HepG2 (cell line): Measurements from ENCODE around the gene ADGRL3. TPM values are rescaled to one million over a fixed set of nuclear protein-coding genes. Genes with fewer than 3 reads are reported as not detected.

Experiments used
- ATAC-seq: fragments of 200-7000 bp; cut with Tn5 transposase; 3 replicates; pipeline ENCODE4 v1.9.1; 2020; ENCODE audit warnings: mild to moderate bottlenecking, moderate library complexity
- BruUV-seq: library from RNA; stranded (reverse); fragments of 400-500 nt; replicated peaks from 2 replicates; lab custom pipeline; 2021; lab: Mats Ljungman, UMichigan
- CTCF ChIA-PET: fragments of 300-600 bp; formaldehyde crosslinking; extraction: SDS; loops from one replicate; lab custom pipeline; 2021; ENCODE audit warnings: low total read pairs, inconsistent platforms, low intra/inter-chr PET ratio; lab: Yijun Ruan, JAX
- POLR2A ChIA-PET: fragments of 350-600 bp; sonication (Branson Sonifier 250); formaldehyde crosslinking; loops from one replicate; lab custom pipeline; 2020; ENCODE audit warnings: antibody characterized with exemption, inconsistent platforms; lab: Yijun Ruan, JAX
- DNase-seq: peaks from one replicate; pipeline ENCODE4 v3.0.0-alpha.2; 2015; ENCODE audit warnings: low spot score
- FAIRE-seq: peaks from 3 replicates; lab custom pipeline; 2011; peaks lifted over from hg19 to GRCh38; lab: Jason Lieb, UNC
- H2AFZ ChIP-seq: one replicate; pipeline ENCODE4 v1.6.1; 2011; ENCODE audit warnings: low read length, inconsistent platforms
- H3K27ac ChIP-seq: fragments of 300-600 bp; 3 replicates; pipeline ENCODE4 v1.8.0; 2011; ENCODE audit warnings: mixed run types, mild to moderate bottlenecking, mixed read lengths, low read length, inconsistent platforms; ENCODE audit not compliant: insufficient read depth; ENCODE audit errors: extremely low read length
- H3K27me3 ChIP-seq, 2 experiments: fragments of 200-600 bp in 1 of 2; 2 replicates in 1 of 2; 3 replicates in 1 of 2; pipeline versions ENCODE4 v1.6.0 to v1.8.0; 2011; ENCODE audit warnings: low read length in 2 of 2, mild to moderate bottlenecking in 2 of 2, moderate library complexity in 2 of 2, inconsistent platforms in 1 of 2; ENCODE audit not compliant: insufficient read depth in 2 of 2, control insufficient read depth in 1 of 2
- H3K36me3 ChIP-seq, 2 experiments: fragments of 200-600 bp in 1 of 2; replicated peaks in 1 of 2; 2 replicates in 1 of 2; 3 replicates in 1 of 2; pipeline versions ENCODE4 v1.5.1 to v1.8.0; 2011; ENCODE audit warnings: low read length in 2 of 2, inconsistent platforms in 1 of 2; ENCODE audit not compliant: insufficient read depth in 2 of 2, control insufficient read depth in 1 of 2
- H3K4me1 ChIP-seq: 2 replicates; pipeline ENCODE4 v1.5.1; 2012; ENCODE audit warnings: low read length, inconsistent platforms; ENCODE audit not compliant: insufficient read depth
- H3K4me2 ChIP-seq: 2 replicates; pipeline ENCODE4 v1.6.0; 2011; ENCODE audit warnings: low read depth, low read length, inconsistent platforms
- H3K4me3 ChIP-seq, 3 experiments: fragments of 200-600 bp in 1 of 3; sonication (generic), shearing (Covaris generic) in 1 of 3; replicated peaks in 1 of 3; 2 replicates each; pipeline ENCODE4 v1.5.1; 2011 to 2016; ENCODE audit warnings: low read length in 3 of 3, inconsistent platforms in 2 of 3, low read depth in 2 of 3, mild to moderate bottlenecking in 2 of 3, control low read depth in 1 of 3, mixed read lengths in 1 of 3; ENCODE audit not compliant: insufficient read depth in 1 of 3
- H3K79me2 ChIP-seq: one replicate; pipeline ENCODE4 v1.6.1; 2011; ENCODE audit warnings: low read length, inconsistent platforms; ENCODE audit not compliant: insufficient read depth
- H3K9ac ChIP-seq: 2 replicates; pipeline ENCODE4 v1.6.0; 2011; ENCODE audit warnings: mild to moderate bottlenecking, low read depth, low read length, inconsistent platforms; ENCODE audit not compliant: insufficient read depth
- H3K9me3 ChIP-seq: 2 replicates; pipeline ENCODE4 v1.5.1; 2012; ENCODE audit warnings: mild to moderate bottlenecking, low read length
- H4K20me1 ChIP-seq: 2 replicates; pipeline ENCODE4 v1.6.0; 2011; ENCODE audit warnings: inconsistent platforms, mild to moderate bottlenecking, low read length, moderate library complexity; ENCODE audit not compliant: insufficient read depth
- MAZ ChIP-seq, 2 experiments: sonication (generic) in 1 of 2; formaldehyde crosslinking in 1 of 2; IDR thresholded peaks; 2 replicates each; pipeline versions ENCODE4 v1.5.0 to v1.6.1; 2012 to 2020; ENCODE audit warnings: low read depth in 2 of 2, mild to moderate bottlenecking in 2 of 2, borderline replicate concordance in 1 of 2, improper control_type of control experiment in 1 of 2, low read length in 1 of 2, missing genetic modification reagents in 1 of 2, moderate library complexity in 1 of 2
- MXI1 ChIP-seq: IDR thresholded peaks from 3 replicates; pipeline ENCODE4 v1.6.1; 2012; ENCODE audit warnings: low read depth, low read length, inconsistent platforms, borderline replicate concordance
- RERE ChIP-seq: IDR thresholded peaks from 2 replicates; pipeline ENCODE4 v1.6.1; 2016; ENCODE audit warnings: low read depth, missing genetic modification reagents, missing compliant biosample characterization
- RNF219 ChIP-seq: sonication (generic); formaldehyde crosslinking; IDR thresholded peaks from 2 replicates; pipeline ENCODE4 v1.5.0; 2020; ENCODE audit warnings: mild to moderate bottlenecking, missing genetic modification reagents
- ZBTB8A ChIP-seq: sonication (generic); formaldehyde crosslinking; IDR thresholded peaks from 2 replicates; pipeline ENCODE4 v1.4.0; 2020; ENCODE audit warnings: mild to moderate bottlenecking, low read depth, missing genetic modification reagents, borderline replicate concordance
- ZNF564 ChIP-seq: sonication (generic); formaldehyde crosslinking; IDR thresholded peaks from 2 replicates; pipeline ENCODE4 v1.8.1; 2023; ENCODE audit warnings: mild to moderate bottlenecking, missing genetic modification reagents
- ZNF615 ChIP-seq: sonication (generic); formaldehyde crosslinking; IDR thresholded peaks from 2 replicates; pipeline ENCODE4 v1.5.0; 2020; ENCODE audit warnings: mild to moderate bottlenecking, missing genetic modification reagents, borderline replicate concordance
- WGBS: methylation state at CpG from one replicate; pipeline ENCODE4 v1.1.6; 2017; ENCODE audit warnings: low lambda C conversion rate; 5-methylcytosine and 5-hydroxymethylcytosine counted together
- in situ Hi-C: cut with HindIII; loops from 2 replicates; pipeline ENCODE4 v1.10.0; 2017; ENCODE audit warnings: low pct_unique_long_range_greater_than_20kb; ENCODE audit not compliant: extremely low pct_ligation_motif_present
- intact Hi-C: fragments of 100-400 bp; cut with micrococcal nuclease; formaldehyde crosslinking; loops from one replicate; pipeline ENCODE4 v1.10.0; 2022; ENCODE audit not compliant: unreplicated experiment
- polyA plus RNA-seq, 8 experiments: library from polyadenylated mRNA; depleted of rRNA in 3 of 8; stranded (reverse) in 7 of 8; unstranded in 1 of 8; fragments of >200 nt; fragmentation: Illumina TruSeq in 4 of 8; extraction: Trizol in 4 of 8; gene quantifications; 2 replicates each; pipeline versions ENCODE4 v1.2.1 to v1.2.3, GENCODE V29; 2011 to 2016; ENCODE audit warnings: low read depth in 4 of 8, missing spikeins in 1 of 8, mixed read lengths in 1 of 8; ENCODE audit not compliant: insufficient read depth in 1 of 8
- total RNA-seq, 5 experiments: library from RNA; depleted of rRNA; stranded (reverse); fragments of >200 nt; fragmentation: Illumina TruSeq; extraction: Trizol; gene quantifications; 2 replicates each; pipeline ENCODE4 v1.2.3, GENCODE V29; 2016; ENCODE audit warnings: low read depth in 1 of 5

ADGRL3 gene
- total and polyA plus RNA-seq, 2 of the 13 experiments (the other 11 are each of a cell fraction or from before 2014, with no cell fraction given), result 0.04 to 0.05 TPM

GRCh38 chr4:61820136-61820535, 620.0 kb downstream of the ADGRL3 start:
- Histone ChIP-seq H3K27me3 (no peaks in the 10 kb centered on the region), H3K36me3 (no peaks in the 10 kb centered on the region), H3K27ac (no peak overlapping the region), H3K4me3 (no peak overlapping the region), H2AFZ (no peak overlapping the region), H3K79me2 (no peaks in the 10 kb centered on the region), H3K4me2 (no peak overlapping the region), H3K4me1 (no peaks in the 10 kb centered on the region), H3K9ac (no peak overlapping the region), H4K20me1 (no peaks in the 10 kb centered on the region), H3K9me3 (no peaks in the 10 kb centered on the region)
- DNase-seq (no peak), FAIRE-seq (no peak), ATAC-seq (no peak)
- TF ChIP-seq ZNF564 (no peak), MAZ (IDR thresholded peaks at IDR 0.05; ENCODE audit: borderline replicate concordance, low read depth, low read length) (no peak), MAZ (CRISPR knock-in tag; IDR thresholded peaks at IDR 0.05; ENCODE audit: low read depth) (no peak), RNF219 (no peak), MXI1 (no peak), ZBTB8A (CRISPR knock-in tag) (no peak), RERE (CRISPR knock-in tag) (no peak), ZNF615 (CRISPR knock-in tag) (no peak)
- intact Hi-C loops, result no loop called here
- WGBS, result 11% methylated on average over 3 of the region's 3 CpGs
- BruUV-seq, result no TSS peak
- in situ Hi-C loops, result no loop called here
- POLR2A ChIA-PET, result no interaction called here
- CTCF ChIA-PET, result no interaction called here
